Kidney tubule cell (primary cell): ENCODE results near the gene PRM1.

Source experiments
- DNase-seq: peaks from one replicate; pipeline ENCODE4 v3.0.0-alpha.2; 2018; ENCODE audit warnings: low spot score

The PRM1 gene, protein sequence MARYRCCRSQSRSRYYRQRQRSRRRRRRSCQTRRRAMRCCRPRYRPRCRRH

GRCh38 chr16:11280616-11281522, at the start of gene PRM1:
Gene PRM1, minus strand, starts transcription at chr16:11281330. Its CDS starts 92 bp downstream, at chr16:11281238.
- no peak for DNase-seq

- DNase-seq: no peak
Measured at GRCh38 chr16:11330526-11331237, 49.6 kb upstream of the PRM1 start.

GRCh38 chr16:11329891-11330290, 48.8 kb upstream of the PRM1 start:
- no peak for DNase-seq

DNA sequence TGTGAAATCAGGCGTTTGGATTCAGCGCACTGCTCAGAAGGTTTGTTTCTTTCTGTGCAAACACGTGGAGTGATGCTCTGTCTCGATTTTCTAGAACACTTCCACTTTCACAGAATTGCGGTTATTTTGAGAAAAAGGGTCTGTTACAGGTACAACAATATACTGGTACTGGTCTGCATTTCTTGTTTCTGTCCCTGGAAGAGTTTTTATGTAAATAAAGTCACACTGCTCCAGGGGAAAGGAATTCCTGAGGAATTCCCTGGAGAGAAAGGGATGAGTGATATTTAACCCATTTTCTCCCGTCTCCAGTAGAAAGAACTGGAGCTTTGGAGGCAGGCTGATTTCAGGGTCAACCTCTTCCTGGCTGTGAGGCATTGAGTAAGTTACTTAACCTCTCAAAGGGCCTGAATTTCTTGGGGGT, 48.0 kb upstream of the PRM1 start:
- peak; percentile 57 for DNase-seq

DNA sequence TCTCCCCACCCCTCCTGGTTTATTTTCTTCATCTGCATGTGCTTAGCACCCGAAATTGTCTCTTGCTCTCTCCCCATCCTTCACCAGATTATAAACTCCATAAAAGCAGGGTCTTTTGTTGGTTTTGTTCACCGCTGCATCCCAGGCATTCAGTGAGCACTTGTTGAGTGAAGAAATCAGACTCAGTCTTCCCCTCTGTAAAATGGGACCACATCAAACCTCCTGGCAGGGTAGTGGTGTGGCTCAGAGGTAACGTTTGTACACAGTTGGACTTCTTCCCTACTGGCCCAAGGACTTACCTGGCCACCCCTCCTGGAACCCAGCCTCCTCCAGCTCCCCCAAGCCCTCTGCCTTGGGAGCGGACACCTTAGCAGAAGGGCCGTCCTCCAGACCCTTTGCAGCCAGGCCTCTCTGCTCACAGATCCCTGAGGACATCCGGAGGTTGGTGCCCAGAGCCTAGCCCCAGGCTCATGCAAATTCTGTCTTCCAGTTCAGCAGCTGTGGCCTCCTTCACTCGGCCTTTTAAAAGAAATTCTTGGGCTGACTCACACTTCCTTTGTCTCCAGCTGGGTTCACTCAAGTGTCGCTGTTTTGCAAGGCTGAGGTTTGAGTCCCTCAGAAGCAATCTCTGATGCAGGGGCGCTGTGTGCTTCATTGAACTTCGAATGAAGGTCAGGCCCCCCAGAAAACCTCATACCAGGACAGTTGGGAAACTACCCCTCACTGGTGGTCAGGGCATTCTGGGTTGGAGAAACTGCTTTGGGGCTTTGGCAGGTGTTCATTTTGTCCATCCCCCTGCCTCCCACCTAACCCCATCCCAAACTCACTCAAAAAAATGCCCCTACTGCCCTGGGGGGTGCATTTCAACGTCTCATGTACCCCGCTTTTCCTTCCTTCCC, 47.3 kb upstream of the PRM1 start:
- DNase-seq: peak; percentile 92

GRCh38 chr16:11327277-11328171, 46.4 kb upstream of the PRM1 start:
- DNase-seq: no peak

- DNase-seq: no peak
Measured at GRCh38 chr16:11326737-11327276, 45.7 kb upstream of the PRM1 start.

DNA sequence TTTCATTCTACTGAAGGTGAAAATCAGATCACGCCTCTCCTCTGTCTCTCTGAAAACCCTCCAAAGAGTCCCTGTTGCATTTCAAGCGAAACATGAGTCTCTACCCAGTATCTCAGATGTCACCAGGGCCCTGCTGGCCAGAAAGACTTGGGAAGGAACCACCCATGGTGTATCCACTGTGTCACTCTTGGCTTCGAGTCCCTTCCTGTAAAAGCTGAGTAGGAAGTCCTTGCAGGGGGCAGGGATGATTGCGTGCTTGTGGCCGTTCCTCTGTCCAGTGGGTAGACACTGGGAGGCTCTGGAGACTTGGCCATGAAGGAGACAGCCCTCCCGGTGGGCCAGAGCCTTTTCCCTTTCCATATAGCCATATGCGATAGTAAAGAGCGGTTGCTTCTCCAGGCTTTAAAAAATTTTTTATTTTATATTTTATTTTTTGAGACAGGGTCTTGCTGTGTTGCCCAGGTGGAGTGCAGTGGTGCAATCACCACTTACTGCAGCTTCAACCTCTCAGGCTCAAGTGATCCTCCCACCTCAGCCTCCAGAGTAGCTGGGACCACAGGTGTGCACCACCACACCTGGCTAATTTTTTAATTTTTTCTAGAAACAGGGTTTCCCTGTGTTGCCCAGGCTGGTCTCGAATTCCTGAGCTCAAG, 45.1 kb upstream of the PRM1 start:
- no peak for DNase-seq

DNA sequence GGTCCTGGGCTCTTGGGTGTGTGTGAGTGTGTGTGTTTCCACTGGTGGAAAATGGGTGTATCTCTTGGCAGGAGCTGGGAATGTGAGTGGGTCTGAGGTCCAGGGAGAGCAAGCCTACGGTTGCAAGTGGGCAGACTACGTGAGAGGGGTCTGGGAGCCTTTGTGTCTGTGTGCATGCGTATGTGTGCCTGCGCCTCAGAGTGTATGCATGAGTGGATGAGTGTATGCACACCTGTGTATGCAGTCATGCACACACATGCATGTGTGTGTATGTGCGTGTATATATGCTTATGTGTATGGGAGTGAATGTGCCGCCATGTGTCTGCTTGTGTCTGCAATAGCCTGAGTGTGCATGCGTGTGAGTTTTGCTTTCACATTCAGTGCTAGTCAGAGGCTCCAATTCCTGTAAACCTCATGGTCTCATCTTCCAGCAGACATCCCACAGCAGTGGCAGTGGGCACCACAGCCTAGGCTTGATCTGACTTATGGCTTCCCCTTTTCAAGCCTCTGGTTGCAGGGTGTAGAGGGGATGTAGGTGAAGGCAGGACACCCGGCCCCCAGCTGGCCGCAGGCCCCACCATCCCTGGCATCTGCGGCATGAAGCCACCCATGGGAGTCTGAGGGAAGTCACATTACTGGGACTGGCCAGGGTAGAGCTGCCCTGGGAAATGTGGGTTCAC, 44.4 kb upstream of the PRM1 start:
- DNase-seq: no peak

DNA sequence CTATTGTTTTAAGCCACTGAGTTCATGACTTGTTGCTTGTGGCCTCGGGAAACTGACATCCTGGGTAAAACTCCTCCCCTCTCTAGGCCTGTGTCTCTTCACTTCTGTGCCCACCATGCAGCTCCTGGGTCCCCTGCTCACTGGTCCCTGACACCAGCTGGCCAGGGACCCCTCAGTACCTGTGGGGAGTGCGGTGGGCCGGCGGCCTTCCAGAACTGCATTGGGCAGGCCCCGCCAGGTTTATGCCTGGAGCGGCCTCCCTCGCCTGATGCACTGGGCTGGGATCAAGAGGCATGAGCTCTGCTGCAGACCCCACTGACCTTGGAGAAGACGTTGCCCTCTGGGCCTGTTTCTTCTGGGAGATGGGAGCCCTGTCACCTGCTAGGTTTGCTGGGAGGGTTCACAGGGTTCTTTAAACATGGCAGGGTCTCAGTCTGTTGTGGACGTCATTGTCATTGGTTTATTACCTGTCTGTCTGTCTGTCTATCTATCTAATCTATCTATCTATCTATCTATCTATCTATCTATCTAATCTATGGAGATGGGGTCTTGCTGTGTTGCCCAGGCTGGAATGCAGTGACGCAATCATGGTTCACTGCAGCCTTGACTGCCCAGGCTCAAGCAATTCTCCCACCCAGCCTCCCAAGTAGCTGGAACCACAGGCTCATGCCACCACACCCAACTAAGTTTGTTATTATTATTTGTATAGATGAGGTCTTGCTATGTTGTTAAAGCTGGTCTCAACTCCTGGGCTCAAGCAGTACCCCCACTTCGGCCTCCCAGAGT, 42.6 kb upstream of the PRM1 start:
- DNase-seq: no peak

- DNase-seq: no peak
Measured at GRCh38 chr16:11322823-11323222, 41.7 kb upstream of the PRM1 start.

- no peak for DNase-seq
Measured at GRCh38 chr16:11321662-11322061, 40.5 kb upstream of the PRM1 start.

DNA sequence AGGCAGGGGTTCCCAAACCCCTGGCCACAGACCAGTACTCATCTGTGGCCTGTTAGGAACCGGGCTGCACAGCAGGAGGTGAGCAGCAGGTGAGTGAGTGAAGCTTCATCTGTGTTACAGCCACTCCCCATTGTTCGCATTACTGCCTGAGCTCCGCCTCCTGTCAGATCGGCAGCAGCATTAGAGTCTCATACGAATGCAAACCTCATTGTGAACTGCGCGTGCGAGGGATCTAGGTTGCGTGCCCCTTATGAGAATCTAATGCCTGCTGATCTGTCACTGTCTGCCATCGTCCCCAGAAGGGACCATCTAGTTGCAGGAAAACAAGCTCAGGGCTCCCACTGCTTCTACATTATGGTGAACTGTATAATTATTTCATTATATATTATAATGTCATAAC, 39.0 kb upstream of the PRM1 start:
- DNase-seq: no peak

- peak; percentile 49 for DNase-seq
Measured at GRCh38 chr16:11319529-11320146, 38.5 kb upstream of the PRM1 start.

- DNase-seq: no peak
Measured at GRCh38 chr16:11318817-11319216, 37.7 kb upstream of the PRM1 start.

DNA sequence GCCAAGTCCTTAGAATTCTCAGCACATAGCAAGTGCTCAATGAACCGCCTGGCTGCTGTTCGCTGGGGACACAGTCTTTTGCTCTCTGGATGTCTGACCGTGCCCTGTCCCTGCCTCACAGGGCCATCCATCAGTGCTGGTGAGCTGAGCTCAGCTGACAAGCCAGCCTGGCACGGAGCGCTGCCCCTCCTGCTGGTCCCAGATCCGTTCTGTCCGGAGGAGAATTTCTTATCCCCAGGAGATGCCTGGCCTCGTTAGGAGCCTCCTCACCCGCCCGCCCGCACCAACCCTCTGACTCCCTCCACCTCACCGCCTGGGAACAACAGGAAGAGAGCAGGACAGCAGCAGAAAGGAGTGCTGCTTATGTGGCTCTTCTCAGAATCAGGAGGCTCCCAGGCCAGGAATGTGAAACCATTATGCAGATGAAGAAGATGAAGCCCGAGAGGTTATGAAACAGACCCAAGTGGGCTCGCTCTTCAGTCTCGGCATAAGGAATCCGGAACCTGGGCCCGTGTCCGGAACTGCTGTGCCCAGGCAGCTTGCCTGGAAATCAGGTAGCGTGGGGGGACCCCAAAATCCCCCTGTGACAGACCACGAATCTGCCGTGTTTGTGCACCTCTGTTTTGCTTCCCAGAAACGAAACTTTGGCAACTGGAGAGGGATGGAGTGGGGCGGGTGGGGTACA, 35.3 kb upstream of the PRM1 start:
- peak; percentile 57 for DNase-seq

DNA sequence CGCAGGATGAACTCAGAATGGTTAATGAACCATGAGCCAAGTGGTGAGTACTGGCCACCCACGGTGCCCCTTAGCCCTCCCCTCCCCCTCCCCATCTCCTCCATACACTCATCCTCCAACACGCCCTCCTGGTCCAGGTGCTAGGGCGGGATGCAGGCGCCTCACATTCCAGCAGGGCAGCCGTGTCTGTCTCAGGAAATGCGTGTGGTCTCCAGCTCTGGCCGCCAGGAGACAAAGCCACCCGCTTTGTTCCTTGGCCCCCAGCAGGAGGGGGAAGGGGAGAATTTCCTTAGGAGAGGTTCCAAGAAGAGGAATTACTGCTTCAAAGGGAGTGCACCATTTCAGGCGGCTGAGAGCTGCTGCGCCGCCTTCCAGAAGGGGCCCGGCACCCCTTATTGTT, 34.4 kb upstream of the PRM1 start:
- peak; percentile 98 for DNase-seq
